Left renal cortex interstitium (tissue), 4 donors: ENCODE data around the gene PPP3CA. TPM values are rescaled to one million over a fixed set of nuclear protein-coding genes. Genes with fewer than 3 reads are reported as not detected.
"Not testable (repeated sequence)": the region's sequence is repeated elsewhere in the genome, so short reads cannot be mapped to it uniquely, and the experiment has no call there.

Experiments used
- DNase-seq, 4 donors: peaks; one replicate each; pipeline ENCODE4 v3.0.0-alpha.2; 2013; ENCODE audit warnings: low read depth in 4 of 4, low spot score in 2 of 4, missing footprints in 1 of 4
- polyA plus RNA-seq, 4 donors: library from polyadenylated mRNA; unstranded; fragments of 120-200 nt; gene quantifications; one replicate each; pipeline ENCODE4 v1.2.1, GENCODE V29; 2013; ENCODE audit not compliant: insufficient read length in 4 of 4

The PPP3CA gene
- polyA plus RNA-seq, 4 donors = 38.4 to 47.5 (median 41.0) TPM

DNA sequence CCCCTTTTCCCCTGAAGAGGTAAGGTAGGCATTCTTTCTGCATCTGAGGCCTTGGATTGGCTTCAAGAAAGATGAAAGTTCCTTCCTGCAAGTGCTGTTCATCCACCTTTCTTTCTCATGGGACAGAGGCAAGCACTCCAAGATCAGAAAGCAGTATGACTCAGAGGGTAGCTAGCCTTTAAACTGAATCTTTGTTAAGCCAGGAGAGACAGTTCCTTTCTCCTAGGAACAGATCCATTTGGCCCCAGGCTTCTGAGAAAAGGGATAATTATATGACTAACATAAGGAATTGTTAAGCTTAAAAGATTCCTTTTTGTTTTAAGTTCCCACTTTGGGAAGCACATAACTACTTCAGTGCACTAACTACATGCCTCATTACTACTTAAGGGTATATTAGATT lies 192.0 kb downstream of the PPP3CA start:
- DNase-seq = no peak

GRCh38 chr4:101153653-101154052 lies 193.7 kb downstream of the PPP3CA start:
- DNase-seq = no peak

- DNase-seq = no peak
These were observed 194.8 kb downstream of the PPP3CA start for GRCh38 chr4:101152521-101152920.

GRCh38 chr4:101148551-101148950 lies 198.8 kb downstream of the PPP3CA start:
- no peak for DNase-seq

DNA sequence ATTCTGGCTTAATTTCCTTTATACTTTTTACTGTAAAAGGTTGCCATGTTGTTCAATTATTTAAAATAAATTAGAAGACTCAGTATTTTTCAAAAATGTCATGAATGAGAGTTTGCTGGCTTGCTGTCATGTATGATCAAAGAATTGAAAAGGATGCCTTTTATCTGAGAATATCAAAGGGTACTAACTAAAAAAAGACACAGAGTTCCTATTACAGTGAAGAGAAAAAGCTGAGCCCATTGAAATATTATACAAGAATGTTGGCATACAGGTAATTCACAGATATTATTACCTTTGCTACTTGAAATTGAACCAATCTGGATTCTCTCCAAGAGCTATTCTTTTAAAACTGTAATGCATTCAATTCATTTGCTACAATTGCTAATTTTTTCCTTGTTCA lies 200.0 kb downstream of the PPP3CA start:
- no peak for DNase-seq

GRCh38 chr4:101145021-101145420 lies 202.3 kb downstream of the PPP3CA start:
- no peak for DNase-seq

GRCh38 chr4:101142259-101142658 lies 205.1 kb downstream of the PPP3CA start:
- no peak for DNase-seq

- DNase-seq = no peak
These were observed 205.5 kb downstream of the PPP3CA start for GRCh38 chr4:101141855-101142254.

DNA sequence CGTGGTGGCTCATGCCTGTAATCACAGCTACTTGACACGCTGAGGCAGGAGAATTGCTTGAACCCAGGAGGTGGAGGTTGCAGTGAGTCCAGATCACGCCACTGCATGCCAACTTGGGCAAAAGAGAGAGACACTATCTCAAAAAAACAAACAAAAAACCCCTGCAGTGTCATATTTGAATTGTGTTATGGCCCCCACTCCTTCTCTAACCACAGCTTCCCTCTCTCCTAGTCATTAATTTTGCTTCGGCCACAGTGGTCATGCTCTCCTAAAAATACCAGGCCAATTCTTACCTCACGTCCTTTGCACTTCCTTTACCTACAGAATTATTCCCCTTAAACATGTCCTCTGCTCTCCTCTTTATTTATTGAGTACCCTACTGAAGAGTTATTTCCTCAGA lies 206.1 kb downstream of the PPP3CA start:
- DNase-seq = no peak

DNA sequence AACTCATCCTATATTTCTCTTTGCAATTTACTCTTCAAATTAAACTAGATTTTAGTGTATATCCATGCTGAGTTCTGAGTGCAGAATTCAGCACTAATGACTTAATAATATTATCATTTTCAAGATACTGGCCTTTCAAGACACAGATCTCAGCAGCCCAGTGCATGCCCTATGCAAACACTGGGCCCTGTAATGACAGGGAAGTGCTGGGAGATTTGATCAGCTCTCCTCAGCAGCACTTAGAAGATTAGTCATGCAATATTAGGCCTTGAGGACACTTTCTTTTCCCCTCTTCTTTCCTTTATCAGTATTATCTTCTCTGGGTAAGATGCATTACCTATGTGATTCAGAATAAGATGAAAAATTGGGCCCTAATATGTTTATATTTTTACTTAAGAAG lies 207.1 kb downstream of the PPP3CA start:
- DNase-seq = no peak

DNA sequence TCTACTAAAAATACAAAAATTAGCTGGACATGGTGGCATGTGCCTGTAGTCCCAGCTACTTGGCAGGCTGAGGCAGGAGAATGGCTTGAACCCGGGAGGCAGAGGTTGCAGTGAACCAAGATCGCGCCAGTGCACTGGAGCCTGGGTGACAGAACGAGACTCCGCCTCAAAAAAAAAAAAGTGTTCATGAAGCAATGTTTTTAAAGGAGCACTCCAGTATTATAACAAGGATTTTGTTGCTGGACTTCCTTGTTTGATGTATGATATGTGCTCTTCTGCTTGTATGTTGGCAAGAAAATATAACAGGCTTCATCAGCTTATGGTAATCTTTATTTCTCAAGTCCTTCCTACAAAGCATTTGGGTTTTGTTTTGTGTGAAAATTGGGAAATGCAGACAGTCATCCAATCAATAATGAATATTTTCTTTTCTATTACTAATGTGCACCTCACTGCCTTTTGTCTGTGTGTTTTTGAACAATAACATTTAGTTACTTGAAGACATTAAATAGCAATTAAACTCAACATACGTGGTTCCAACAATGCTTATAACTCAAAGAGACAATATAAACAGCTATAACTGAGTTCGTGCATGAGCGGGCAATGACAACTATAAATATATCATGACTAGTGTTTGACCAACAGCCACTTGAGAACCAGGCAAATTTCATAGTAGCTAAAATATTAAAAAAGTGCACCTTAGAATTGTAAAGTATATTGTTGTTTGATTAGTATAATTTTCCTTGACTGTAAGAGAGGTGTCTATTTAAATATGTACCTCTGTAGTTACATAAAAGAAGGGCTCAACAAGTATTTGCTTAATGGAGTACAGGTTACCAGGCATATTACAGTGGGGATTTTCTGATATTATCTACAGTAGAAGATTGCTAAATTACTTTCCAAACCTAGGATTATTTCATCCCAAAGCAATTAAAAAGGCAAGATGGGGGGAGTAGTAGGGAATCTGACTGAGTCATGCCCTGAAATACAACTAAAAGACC lies 210.7 kb downstream of the PPP3CA start:
- DNase-seq = no peak

GRCh38 chr4:101135371-101136010 lies 211.8 kb downstream of the PPP3CA start:
- DNase-seq = no peak

DNA sequence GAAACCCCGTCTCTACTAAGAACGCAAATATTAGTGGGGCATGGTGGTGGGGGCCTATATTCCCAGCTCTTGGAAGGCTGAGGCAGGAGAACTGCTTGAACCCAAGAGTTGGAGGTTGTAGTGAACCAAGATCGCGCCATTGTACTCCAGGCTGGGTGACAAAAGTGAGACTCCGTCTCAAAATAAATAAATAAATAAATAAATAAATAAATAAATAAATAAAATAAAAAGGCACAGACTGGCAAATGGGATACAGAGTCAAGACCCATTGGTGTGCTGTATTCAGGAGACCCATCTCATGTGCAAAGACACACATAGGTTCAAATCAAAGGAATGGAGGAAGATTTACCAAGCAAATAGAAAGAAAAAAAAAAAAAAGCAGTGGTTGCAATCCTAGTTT lies 216.3 kb downstream of the PPP3CA start:
- DNase-seq = not testable (repeated sequence)

- DNase-seq = not testable (repeated sequence)
These were observed 218.4 kb downstream of the PPP3CA start for GRCh38 chr4:101128898-101129297.

DNA sequence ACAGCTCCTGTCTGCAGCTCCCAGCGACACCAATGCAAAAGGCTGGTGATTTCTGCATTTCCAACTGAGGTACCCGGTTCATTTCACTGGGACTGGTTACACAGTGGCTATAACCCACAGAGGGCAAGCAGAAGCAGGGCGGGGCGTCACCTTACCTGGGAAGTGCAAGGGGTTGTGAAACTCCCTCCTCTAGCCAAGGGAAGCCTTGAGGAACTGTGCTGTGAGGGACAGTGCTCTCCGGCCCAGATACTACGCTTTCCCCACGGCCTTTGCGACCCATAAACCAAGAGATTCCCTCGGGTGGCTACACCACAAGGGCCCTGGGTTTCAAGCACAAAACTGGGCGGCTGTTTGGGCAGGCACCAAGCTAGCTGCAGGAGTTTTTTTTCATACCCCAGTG lies 218.9 kb downstream of the PPP3CA start:
- DNase-seq = no peak

DNA sequence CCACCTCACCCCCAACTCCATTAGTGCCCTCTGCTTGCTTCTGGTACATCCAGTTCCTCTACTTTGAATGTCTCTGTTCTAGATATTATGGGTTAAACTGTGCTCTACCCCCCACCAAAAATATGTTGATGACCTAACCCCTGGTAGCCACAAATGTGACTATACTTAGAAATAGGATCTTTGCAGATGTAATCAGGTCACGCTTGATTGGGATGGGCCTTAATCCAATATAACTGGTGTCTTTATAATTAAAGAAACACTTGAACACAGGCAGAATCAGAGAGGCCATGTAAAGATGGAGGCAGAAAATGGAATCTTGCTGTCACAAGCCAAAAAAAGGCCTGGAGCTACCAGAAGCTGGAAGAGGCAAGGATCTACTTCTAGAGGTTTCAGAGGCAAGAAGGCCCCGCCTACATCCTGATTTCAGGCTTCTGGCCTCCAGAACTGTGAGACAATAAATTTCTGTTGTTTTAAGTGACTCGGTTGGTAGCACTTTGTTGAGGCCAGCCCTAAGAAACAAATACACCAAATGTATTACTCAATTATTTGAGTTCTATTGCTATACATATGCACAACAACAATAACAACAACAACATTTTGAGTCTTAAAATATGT lies 220.0 kb downstream of the PPP3CA start:
- DNase-seq = no peak

DNA sequence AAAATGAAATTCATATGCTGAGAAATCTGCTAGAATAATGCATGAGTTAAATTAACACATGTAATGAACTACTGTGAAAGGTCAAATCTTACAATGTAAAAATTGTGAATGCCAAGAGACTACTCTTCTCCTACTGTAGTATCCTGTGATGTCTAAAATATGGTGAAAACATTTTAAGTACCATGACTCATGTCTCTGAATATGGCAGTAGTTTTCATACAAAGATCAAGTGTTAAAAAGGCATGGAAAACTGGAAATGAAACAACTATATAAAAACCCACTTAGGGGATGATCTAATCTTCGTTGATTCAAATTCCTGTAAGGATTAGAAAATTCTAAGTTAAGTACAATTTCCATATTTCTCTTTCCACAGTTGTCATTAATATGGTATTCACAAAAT lies 221.3 kb downstream of the PPP3CA start:
- no peak for DNase-seq

DNA sequence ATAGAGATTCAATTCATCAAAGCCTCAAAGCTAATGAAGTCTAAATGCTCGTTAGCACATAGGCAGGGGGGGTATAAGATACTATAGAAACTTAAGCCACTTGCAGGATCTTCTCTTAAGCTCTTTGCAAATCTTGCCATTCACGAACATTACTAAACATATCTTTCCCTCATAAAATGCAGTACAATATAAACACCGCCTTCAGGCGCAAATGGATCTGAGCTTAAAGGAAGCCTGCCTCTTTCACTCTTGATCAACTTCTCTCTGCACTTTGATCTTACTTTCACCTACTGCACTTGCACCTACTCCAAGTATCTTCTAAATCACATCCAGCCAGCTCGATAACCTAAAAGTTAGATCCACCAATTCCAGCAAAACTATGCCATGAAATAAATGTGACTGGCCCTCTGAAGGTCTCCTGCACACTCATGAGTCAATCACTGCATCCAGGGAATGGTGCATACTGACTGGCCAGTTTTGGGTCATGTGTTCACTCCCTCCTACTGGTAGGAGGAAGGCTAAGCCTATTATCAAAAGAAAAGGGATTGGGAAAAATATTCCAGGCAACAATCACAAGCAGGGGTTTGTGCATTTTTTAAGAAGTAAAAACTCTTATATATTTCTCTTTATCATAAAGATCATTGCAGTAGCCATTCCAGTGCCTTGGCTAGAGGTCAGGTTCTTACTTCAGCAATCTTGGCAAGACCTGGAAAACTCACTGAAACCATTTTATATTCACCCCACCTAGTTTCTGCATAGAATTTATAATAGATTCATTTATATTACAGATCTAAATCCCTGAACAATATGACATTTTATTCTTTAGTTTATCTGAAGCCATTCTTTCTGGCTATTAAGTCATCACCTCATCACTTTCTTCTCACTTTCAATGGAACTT lies 222.0 kb downstream of the PPP3CA start:
- no peak for DNase-seq

- DNase-seq = no peak
These were observed 224.1 kb downstream of the PPP3CA start for GRCh38 chr4:101123231-101123630.

DNA sequence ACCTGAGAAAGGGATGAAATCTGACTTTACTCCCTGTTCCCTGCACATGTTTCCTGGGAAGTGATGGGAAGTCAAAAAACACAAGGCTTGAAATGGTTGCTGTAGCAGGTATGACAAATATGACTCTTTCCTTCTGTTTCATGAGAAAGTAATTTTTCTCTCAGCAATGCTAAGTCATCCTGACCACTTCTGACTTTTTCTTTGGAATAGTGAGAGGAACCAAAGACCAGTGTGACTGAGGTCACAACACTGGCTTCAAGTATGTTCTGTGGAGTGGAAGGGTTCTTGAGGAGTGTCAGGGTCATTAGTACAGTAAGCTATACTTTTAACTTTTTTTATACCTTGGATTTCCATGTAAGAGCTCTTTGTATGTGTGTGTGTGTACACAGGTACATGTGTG lies 225.3 kb downstream of the PPP3CA start:
- DNase-seq = no peak
